Transverse colon (tissue), 3 donors: ENCODE data around the gene NBR1.

Experiments used
- CTCF ChIP-seq, 5 experiments: fragments of 200-600 bp in 3 of 5; fragments of 450-650 bp in 2 of 5; sonication (generic) in 3 of 5; IDR thresholded peaks; 1 replicate in 2 of 5; 2 replicates in 3 of 5; pipeline ENCODE4 v1.5.1; 2016 to 2017; ENCODE audit warnings: antibody characterized with exemption in 5 of 5, inconsistent platforms in 3 of 5, mild to moderate bottlenecking in 2 of 5, moderate library complexity in 1 of 5
- EP300 ChIP-seq: sonication (generic); formaldehyde crosslinking; IDR thresholded peaks from one replicate; pipeline ENCODE4 v1.6.1; 2017; ENCODE audit warnings: antibody characterized with exemption, low read depth
- POLR2A ChIP-seq: fragments of 450-650 bp; IDR thresholded peaks from one replicate; pipeline ENCODE4 v1.6.1; 2016; ENCODE audit warnings: antibody characterized with exemption, mild to moderate bottlenecking, moderate library complexity

- TF ChIP-seq POLR2A: no peak
- no peak for TF ChIP-seq EP300
- TF ChIP-seq CTCF (IDR thresholded peaks at IDR 0.05): peak in 3 of 5 experiments; percentile 20 to 33 (median 31)
Measured at GRCh38 chr17:43171586-43172487, 823 bp downstream of the NBR1 start.
